Pons (tissue), 1 donor: ENCODE results near the gene DBN1.
A peak's percentile ranks its signal among the peaks of the same experiment; 100 is the strongest.
"Not testable (repeated sequence)": the region's sequence is repeated elsewhere in the genome, so short reads cannot be mapped to it uniquely, and the experiment has no call there.

Source experiments
- DNase-seq: peaks from one replicate; pipeline ENCODE4 v3.0.0-alpha.2; 2016; ENCODE audit warnings: low spot score

The DBN1 gene

DNA sequence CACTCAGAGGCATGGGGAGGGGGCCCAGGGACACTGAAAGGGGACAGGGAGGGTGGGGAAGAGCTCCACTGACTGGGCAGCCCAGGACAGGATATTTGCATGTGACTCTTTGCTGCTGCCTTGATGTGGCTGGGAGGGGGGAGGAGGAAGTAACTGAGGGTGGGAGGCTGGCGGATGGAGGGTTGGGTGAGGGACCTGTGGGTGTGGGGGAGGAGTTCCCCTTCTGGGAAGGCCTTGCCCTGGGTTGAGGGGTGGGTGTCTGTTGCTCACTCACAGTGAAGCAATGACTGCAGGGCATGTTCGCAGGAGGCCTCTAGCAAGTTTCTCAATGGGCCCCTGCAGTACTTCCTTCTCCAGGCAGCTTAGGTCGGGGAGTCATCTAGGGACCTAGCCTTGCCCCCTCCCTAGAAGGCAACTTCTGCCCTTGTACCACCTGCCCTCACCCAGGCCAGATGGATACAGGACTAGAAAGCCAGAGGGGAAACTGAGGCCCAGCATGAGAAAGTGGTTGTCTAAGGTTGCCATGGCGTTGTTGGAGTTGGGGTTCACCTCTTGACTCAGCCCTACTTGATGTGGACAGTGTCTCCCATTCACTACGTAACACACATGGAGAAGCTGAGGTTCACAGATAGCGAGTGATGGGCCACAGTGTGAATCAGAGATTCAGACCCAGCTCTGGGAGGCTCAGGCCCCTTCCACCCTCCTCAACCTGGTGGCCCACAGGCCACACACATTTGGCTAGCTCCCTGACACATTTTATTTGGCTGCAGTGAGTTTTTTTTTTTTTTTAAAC is 44.0 kb downstream of the DBN1 start:
- DNase-seq = peak; percentile 55

DNA sequence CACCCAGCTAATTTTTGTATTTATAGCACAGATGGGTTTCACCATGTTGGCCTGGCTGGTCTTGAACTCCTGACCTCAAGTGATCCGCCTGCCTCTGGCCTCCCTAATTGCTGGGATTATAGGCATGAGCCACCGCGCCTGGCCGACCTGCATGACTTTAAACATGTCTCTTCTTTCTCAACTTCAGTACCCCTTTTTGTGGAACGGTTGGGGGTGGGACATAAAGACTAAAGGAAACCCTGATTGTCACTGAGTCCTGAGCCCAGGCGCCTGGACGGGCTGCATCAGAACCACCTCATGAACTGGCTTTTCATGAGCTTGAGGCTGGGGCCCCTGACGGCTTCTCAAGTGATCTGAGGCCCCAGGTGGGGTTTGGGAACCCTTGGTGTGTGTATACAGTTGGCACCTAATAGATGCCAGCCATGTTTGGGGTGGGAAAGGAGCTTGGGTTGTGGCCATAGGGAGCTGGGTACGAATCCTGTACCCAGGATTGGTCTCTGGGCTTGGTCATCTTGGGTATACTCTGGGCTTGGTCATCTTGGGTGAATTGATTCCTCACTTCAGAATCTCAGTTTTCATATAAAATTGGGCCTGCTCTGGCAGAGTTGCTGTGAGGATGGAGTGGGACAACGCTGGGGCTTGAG is 44.7 kb downstream of the DBN1 start:
- no peak for DNase-seq

GRCh38 chr5:177427919-177428573 is 45.4 kb downstream of the DBN1 start:
- DNase-seq = no peak

GRCh38 chr5:177427211-177427822 is 46.1 kb downstream of the DBN1 start:
- DNase-seq = no peak

GRCh38 chr5:177426566-177427210 is 46.7 kb downstream of the DBN1 start, which contains the start of gene GRK6:
GRK6 (plus strand) TSS chr5:177426676; CDS start chr5:177426846, 170 bp downstream.
- DNase-seq = no peak

GRCh38 chr5:177425801-177426565 is 47.5 kb downstream of the DBN1 start:
- peak; percentile 100 for DNase-seq

GRCh38 chr5:177425196-177425800 is 48.1 kb downstream of the DBN1 start:
- no peak for DNase-seq

DNA sequence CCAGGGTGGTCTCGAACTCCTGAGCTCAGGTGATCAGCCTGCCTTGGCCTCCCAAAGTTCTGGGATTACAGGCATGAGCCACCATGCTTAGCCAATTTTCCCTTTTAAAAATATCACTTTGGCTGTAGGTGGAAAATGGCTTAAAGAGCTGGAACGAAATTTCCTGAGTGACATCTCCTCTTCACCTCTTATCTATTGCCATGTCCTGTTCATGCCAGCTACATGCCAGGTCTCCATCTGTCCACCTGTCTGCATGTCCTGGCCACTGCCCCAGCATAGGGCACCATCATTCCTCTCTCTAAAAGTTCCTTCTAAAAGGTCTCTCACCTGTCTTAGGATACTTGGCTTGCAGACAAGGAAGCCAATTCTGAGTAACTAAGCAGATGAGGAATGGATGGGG is 49.8 kb downstream of the DBN1 start:
- DNase-seq = no peak

DNA sequence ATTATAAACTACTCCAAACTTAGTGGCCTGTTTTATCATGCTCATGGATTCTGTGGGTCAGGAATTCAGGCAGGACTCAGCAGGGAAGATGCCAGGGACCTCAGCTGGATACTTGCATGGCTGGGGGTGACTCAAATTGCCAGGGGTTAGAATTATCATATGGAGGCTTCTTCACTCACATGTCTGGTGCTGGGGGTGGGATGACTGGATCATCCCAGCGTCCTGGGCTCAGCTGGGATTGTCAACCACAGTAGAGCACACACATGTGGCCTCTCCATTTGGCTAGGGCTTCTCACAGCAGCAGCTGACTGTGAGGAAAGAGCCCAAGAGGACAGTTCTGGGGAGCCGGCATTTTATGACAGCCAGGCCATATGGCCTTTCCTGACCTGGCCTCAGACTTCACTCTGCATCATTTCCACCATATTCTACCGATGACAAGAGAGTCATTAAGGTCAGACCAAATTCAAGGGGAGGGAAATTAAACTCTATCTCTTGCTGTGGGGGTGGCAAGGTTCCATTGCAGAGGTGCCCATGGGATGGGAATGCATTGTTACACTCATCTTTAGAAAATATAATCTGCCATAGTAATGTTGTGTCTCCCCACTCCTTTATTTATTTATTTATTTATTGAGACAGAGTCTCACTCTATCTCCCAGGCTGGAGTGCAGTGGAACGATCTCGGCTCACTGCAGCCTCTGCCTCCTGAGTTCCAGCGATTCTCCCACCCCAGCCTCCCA is 52.2 kb downstream of the DBN1 start:
- no peak for DNase-seq

GRCh38 chr5:177420472-177420871 is 53.0 kb downstream of the DBN1 start:
- not testable (repeated sequence) for DNase-seq

- DNase-seq = no peak
Measured at GRCh38 chr5:177419046-177419445, 54.4 kb downstream of the DBN1 start.

GRCh38 chr5:177417081-177417480 is 56.4 kb downstream of the DBN1 start:
- not testable (repeated sequence) for DNase-seq

DNA sequence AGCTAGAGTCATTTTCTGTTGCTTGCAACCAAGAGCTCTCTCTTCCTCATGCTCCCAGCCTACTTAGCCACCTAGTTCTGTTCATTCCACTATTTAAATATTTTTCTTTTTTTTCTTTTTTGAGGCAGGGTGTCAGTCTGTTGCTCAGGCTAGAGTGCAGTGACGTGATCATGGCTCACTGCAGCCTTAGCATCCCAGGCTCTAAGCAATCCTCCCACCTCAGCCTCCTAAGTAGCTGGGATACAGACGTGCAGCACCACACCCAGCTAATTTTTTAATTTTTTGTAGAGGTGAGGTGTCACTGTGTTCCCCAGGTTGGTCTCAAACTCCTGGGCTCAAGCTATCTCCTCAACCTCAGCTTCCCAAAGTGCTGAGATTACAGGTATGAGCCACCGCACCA is 59.0 kb downstream of the DBN1 start:
- no peak for DNase-seq

GRCh38 chr5:177412603-177413233 is 60.7 kb downstream of the DBN1 start:
- DNase-seq = no peak

GRCh38 chr5:177410575-177410974 is 62.9 kb downstream of the DBN1 start:
- no peak for DNase-seq

GRCh38 chr5:177409043-177409801 is 64.2 kb downstream of the DBN1 start, which contains the start of gene F12:
F12 (minus strand) TSS chr5:177409564; CDS start chr5:177409527, 37 bp downstream.
- no peak for DNase-seq
